T-helper 22 cell (primary cell): Measurements from ENCODE around the gene CGB7.
A peak's percentile ranks its signal among the peaks of the same experiment; 100 is the strongest.
"Not testable (repeated sequence)": the region's sequence is repeated elsewhere in the genome, so short reads cannot be mapped to it uniquely, and the experiment has no call there.

Source experiments
- DNase-seq: peaks from one replicate; pipeline ENCODE4 v3.0.0-alpha.2; 2020; ENCODE audit warnings: low read depth

The CGB7 gene

GRCh38 chr19:49057636-49058234 lies at the start of gene CGB7:
TSS of gene CGB7 (minus strand) at chr19:49057749. CDS start at chr19:49055375, 2,374 bp downstream.
- DNase-seq = peak; percentile 32

DNA sequence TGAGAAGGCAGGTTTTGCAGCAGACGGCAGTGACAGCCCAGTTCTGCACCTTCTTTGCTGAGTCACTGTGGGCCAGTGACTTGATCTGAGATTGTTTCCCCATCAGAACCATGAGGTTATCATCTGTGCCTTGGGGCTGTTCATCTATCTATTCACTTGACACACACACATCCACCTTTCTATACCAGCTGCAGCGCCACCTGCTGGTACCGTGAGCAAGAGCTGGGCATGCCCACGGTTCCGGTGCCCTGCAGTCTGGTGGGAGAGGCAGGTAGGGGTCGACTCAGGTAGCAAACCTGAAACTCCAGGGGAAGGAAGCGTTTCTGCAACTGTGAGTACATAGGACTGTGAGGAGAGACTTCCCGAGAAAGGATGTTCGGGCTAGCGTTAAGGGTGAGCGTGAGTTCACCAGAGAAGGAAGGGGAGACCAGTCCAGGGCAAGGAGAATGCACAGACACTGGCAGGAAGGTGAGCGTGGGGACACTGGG lies 49.1 kb upstream of the CGB7 start:
- DNase-seq = no peak

- no peak for DNase-seq
Measured at GRCh38 chr19:49104229-49104864, 46.8 kb upstream of the CGB7 start.

DNA sequence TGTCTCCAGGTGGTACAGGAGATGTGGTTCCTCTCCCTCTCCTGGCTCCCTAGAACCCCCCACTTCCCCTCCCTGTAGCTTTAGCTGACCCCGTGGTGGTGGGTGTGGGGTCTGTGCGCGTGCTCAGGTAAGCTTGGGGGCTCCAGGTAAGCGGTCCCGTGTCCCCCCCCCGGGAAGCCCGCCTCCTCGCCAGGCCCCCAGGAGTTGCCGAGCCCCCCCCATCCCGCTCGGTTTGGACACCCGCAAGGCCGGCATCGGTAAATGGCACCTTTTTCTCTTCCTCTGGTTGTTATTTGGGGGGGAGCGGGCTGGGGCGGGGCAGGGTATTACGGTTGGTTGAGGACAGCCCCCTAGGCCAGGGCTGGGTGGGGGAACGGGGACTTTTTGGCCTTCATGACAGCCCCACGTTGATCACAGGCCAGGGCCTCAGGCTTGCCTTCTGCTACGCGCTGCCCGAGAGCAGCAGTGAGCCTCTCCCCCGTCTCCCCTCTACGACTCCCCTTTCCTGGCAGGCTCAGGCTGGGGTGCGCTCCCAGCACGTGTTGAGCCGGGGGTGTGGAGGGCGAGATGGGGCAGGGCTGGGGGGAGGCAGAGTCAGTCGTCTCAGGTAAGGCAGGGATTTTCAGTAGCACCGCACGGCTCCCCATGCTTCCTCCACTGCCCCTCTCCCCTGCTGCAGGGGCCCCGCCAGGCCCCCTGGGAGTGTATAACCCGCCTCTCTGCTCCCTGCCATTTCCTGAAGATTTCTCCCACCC lies 46.0 kb upstream of the CGB7 start:
- no peak for DNase-seq

GRCh38 chr19:49102303-49102702 lies 44.8 kb upstream of the CGB7 start:
- DNase-seq = no peak

DNA sequence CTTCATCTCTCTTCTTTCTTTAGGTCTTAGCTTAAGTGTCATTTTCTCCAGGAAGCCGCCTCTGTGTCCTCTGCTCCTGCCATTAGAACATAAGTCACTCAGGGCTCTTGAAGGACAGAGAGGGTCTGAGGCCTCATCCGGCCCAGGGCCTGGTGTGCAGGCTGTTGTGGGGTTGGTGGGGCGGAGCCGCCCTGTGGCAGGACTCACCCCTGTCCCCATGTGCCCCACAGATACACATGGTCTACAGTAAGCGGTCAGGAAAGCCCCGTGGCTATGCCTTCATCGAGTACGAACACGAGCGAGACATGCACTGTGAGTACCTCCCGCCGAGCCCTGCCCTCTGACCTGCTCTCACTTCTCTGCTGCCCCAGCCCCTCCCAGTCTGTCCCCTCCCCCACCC lies 43.6 kb upstream of the CGB7 start:
- no peak for DNase-seq

DNA sequence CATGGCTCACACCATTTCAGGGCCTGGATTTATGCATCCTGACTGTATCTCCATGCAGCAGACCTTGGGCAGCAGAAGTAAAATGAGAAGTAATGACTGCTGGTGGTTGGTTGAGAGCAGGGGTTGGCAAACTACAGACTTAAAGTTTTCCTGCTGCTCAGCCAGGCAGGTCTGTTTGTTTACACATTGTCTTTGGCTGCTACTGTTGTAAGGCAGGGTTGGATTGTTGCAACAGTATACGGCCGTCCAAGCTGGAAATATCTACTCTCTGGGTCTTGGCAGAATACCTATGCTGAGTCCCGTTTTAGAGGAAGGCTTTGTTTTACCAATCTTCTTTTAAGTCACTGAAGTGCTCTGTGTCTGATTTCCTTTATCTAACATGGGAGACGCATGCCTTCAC lies 41.2 kb upstream of the CGB7 start:
- no peak for DNase-seq

DNA sequence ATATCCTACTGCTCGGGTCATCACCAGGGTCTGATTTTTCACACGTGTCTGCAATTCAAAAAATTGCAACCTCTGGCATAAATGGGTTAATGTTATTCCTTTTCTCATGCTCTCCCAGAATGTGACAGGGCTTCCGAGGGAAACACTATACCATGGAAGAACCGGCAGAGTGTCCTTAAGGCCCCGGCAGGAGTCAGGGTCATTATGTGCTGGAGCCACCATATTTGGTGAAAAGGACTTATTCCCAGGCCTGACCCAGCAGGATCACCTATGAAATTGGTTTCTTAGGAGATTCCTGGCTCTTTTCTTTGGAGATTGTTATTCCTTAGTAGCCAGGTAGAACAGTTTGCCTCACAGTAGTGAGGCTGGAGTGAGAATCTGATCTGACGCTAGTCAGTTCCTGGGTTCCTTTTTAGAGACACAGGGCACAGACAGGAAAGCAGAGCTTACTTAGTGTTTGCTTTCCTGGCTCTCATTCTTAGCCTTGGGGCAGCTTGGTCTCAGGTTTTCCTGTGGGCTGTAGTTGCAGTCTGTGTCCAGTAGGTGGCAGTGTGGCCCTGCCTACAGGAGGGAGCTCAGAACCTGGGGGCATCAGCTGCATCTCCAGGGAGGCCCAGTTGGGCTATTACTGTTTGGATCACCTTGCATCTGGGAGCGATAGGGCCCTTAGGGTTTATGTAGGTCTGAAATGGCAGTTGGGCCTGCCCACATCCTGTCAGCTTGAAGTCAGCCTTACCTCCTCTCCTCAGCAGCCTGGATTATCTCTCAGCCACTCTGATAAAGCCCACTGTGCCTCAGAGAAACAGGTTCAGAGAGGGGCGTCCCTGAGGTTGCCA lies 40.1 kb upstream of the CGB7 start:
- peak; percentile 41 for DNase-seq

- no peak for DNase-seq
Measured at GRCh38 chr19:49094505-49095482, 37.2 kb upstream of the CGB7 start.

DNA sequence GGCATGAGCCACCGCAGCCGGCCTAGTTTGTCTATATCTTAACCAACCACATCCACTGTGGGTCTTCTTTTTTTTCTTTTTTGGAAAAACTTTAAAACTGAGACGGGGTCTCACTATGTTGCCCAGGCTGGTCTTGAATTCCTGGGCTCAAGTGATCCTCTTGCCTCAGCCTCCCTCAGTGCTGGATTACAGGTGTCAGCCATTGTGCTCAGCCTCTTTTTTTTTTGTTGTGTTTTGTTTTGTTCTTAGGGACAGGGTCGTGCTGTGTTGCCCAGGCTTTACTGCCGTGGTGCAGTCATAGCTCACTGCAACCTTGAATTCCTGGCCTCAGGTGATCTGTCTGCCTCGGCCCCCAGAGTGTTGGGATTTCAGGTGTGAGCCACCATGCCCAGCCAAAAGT lies 35.1 kb upstream of the CGB7 start:
- DNase-seq = no peak

DNA sequence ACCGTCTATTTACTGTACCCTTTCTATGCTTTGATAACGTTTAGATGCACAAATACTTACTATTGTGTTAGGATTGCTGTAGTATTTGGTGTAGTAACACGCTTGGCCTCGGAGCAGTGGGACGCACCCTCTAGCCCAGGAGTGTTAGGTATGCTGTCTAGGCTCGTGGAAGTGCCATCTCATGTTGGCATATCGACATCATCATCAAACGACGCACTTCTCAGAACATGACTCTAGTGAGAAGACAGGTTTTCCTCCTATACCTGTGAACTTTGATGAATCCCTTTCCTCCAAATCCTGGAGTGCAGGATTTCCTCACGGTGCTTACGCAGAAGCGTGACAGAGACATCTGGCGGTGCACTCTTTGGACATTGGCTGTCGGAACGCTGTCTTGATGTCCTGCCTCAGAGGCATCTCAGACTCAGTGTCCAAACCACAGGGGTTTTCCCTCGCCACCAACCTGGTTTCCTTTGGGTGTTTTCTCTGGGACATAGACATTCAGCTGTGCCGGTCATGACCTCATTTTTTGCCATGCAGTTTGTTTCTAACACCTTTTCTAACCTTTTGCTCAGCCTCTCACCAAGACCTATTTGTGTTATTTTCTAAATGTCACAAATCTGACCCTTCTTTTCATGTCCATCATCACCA lies 34.0 kb upstream of the CGB7 start:
- DNase-seq = no peak

DNA sequence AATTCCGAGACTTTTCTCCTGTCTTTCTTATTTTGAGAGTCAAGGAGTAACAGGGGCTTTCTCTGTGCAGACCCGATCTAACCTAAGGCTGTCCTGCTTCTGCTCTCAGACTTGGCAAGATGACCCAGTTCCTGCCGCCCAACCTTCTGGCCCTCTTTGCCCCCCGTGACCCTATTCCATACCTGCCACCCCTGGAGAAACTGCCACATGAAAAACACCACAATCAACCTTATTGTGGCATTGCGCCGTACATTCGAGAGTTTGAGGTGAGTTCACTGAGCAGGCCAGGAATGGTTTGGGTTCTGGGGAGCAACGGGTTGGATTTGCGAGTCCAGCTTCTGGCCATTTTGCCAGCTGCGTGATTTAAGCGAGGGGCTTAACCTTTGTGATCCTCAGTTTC lies 28.7 kb upstream of the CGB7 start:
- DNase-seq = no peak

GRCh38 chr19:49085868-49086232 lies 28.3 kb upstream of the CGB7 start:
- no peak for DNase-seq

DNA sequence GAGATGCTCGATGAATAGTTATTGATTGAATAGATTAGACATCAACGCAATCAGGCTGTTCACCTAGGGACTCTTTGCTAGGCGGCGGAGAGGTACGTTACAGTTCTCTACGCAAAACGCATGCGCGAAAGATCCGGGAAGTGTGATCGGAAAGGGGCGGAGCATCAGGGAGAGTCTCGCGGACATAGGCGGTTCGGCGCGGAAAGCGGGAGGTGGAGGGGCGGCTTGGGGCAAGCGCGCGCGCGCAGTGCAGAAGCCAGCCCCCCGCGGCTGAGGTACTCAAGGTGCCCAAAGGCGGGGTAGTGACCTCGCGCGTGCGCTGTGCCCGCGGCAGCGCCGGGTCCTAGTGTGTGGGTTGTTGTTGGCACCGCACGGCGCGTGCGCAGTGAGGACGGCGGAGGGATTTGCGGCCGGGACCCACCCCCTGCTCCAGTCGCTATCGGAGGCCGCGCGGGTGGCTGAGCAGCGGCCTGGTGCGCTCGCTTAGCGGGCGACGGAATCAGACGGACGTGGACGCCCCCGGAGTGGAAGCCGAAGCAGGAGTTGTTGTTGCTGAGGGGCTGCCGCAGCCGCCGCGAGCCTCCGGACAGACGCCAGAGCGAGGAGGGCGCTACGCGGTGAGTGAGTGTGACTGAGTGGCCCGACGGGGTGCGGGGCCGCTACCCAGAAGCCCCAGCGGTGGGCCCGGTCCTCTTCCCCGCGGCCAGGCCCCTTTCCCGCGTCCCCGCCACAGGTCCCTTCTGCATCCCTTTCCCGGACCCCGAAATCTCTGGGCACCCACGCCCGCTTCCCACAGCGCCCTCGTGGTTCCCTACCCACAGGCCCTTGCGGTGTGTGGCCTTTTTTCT lies 27.7 kb upstream of the CGB7 start, which contains the start of gene SNRNP70:
TSS of gene SNRNP70 (plus strand) at position 432 of the 848 bp plus-strand sequence. CDS start 964 bp downstream, outside the sequence.
- peak; percentile 99 for DNase-seq

DNA sequence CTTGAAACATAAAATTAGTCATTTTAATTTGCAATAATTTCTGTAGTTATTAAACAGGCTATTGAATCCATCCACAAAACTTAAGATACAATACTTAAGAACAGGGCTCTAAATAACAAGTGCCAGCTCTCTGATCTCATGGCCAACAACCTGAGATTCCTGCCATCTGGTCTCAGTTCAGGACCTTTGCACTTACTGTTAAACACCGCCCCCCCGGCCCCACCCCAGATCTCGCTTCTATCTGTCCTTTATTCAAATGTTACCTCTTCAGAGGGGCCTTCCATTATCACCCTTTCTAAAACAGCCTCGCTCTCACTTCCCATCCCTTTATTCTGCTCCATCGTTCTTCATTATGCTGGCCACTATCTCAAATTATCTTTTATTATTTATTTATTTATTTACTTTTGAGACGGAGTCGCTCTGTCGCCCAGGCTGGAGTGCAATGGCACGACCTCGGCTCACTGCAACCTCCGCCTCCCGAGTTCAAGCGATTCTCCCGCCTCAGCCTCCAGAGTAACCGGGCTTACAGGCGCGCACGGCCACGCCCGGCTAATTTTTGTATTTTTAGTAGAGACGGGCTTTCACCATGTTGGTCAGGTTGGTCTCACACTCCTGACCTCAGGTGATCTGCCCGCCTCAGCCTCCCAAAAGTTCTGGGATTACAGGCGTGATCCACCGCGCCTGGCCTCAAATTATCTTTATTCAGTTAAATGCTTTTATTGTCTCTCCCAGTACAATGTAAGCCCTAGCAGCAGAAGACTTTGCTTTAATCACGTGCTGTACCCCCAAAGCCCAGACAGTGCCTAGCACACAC lies 26.9 kb upstream of the CGB7 start:
- no peak for DNase-seq

- no peak for DNase-seq
Measured at GRCh38 chr19:49081273-49081672, 23.7 kb upstream of the CGB7 start.

DNA sequence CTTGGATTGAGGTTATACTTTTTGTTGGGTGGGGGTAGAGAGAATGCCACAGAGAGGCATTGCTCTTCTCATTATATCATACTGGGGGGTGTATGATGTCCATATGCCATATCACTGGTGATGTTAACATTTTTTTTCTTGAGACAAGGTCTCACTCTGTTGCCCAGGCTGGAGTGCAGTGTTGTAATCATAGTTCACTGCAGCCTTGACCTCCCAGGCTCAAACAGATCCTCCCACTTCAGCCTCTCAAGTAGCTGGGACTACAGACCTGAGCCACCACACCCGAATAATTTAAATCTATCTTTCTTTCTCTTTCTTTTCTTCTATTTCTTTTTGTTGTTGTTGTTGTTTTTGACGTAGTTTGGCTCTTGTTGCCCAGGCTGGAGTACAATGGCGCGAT lies 22.8 kb upstream of the CGB7 start:
- DNase-seq = no peak

- DNase-seq = not testable (repeated sequence)
Measured at GRCh38 chr19:49074869-49075268, 17.3 kb upstream of the CGB7 start.
